ENCODE measurements around the gene LAMA2. TPM values are rescaled to one million over a fixed set of nuclear protein-coding genes. Genes with fewer than 3 reads are reported as not detected.

LAMA2 gene
- total RNA-seq, 6 experiments from 2014 or later, result 2.9 to 12.1 (median 6.2) TPM

GRCh38 chr6:129253727-129254126 lies 370.8 kb downstream of the LAMA2 start:
- WGBS (ENCODE audit: insufficient coverage, low coverage, low lambda C conversion rate, missing lambda C conversion rate), result 63% methylated on average over 6 of the region's 6 CpGs
- TF ChIP-seq CTCF (IDR thresholded peaks at IDR 0.05), result no peak
- TF ChIP-seq POLR2A (IDR thresholded peaks at IDR 0.05), result no peak
- DNase-seq (no peak), ATAC-seq (no peak)
- H3K9me3 ChIP-seq, result no peaks in the 10 kb centered on the region
- H3K4me3 ChIP-seq, result no peak overlapping the region
- H3K27ac ChIP-seq, result no peak overlapping the region
- no peaks in the 10 kb centered on the region for H3K27me3 ChIP-seq
- H3K36me3 ChIP-seq, result no peaks in the 10 kb centered on the region
- intact Hi-C loops (cut with DNase I), result no loop called here
- H3K4me1 ChIP-seq, result no peaks in the 10 kb centered on the region

- Histone ChIP-seq H3K4me1 (no peaks in the 10 kb centered on the region), H3K36me3 (no peaks in the 10 kb centered on the region), H3K27me3 (no peaks in the 10 kb centered on the region), H3K4me3 (no peak overlapping the region), H3K27ac (no peak overlapping the region), H3K9me3 (no peaks in the 10 kb centered on the region)
- DNase-seq, result no peak
- TF ChIP-seq POLR2A (IDR thresholded peaks at IDR 0.05) (no peak), CTCF (IDR thresholded peaks at IDR 0.05) (no peak)
- no peak for ATAC-seq
- intact Hi-C loops (cut with DNase I), result no loop called here
Observed at GRCh38 chr6:129257196-129257595, 374.3 kb downstream of the LAMA2 start.

GRCh38 chr6:129262661-129263060 lies 379.7 kb downstream of the LAMA2 start:
- intact Hi-C loops (cut with DNase I), result no loop called here
- H3K4me1 ChIP-seq, result no peaks in the 10 kb centered on the region
- no peak overlapping the region for H3K4me3 ChIP-seq
- H3K27ac ChIP-seq, result no peak overlapping the region
- DNase-seq, result no peak
- no peaks in the 10 kb centered on the region for H3K36me3 ChIP-seq
- no peaks in the 10 kb centered on the region for H3K27me3 ChIP-seq
- WGBS (ENCODE audit: insufficient coverage, low coverage, low lambda C conversion rate, missing lambda C conversion rate), result 43% methylated on average over 1 of the region's 1 CpG
- TF ChIP-seq POLR2A (IDR thresholded peaks at IDR 0.05), result no peak
- TF ChIP-seq CTCF (IDR thresholded peaks at IDR 0.05), result no peak
- no peak for ATAC-seq
- H3K9me3 ChIP-seq, result no peaks in the 10 kb centered on the region

GRCh38 chr6:129263176-129263575 lies 380.2 kb downstream of the LAMA2 start:
- no peaks in the 10 kb centered on the region for H3K4me1 ChIP-seq
- no peak overlapping the region for H3K27ac ChIP-seq
- H3K27me3 ChIP-seq, result no peaks in the 10 kb centered on the region
- H3K4me3 ChIP-seq, result no peak overlapping the region
- H3K9me3 ChIP-seq, result no peaks in the 10 kb centered on the region
- ATAC-seq, result no peak
- intact Hi-C loops (cut with DNase I), result no loop called here
- TF ChIP-seq CTCF (IDR thresholded peaks at IDR 0.05) (no peak), POLR2A (IDR thresholded peaks at IDR 0.05) (no peak)
- no peak for DNase-seq
- no peaks in the 10 kb centered on the region for H3K36me3 ChIP-seq
- WGBS (ENCODE audit: insufficient coverage, low coverage, low lambda C conversion rate, missing lambda C conversion rate), result 43% methylated on average over 8 of the region's 8 CpGs

GRCh38 chr6:129264480-129265045 lies 381.6 kb downstream of the LAMA2 start:
- Histone ChIP-seq H3K27ac (no peak overlapping the region), H3K36me3 (no peaks in the 10 kb centered on the region), H3K9me3 (no peaks in the 10 kb centered on the region), H3K4me3 (no peak overlapping the region), H3K4me1 (no peaks in the 10 kb centered on the region), H3K27me3 (no peaks in the 10 kb centered on the region)
- TF ChIP-seq POLR2A (IDR thresholded peaks at IDR 0.05), result no peak
- no peak for TF ChIP-seq CTCF (IDR thresholded peaks at IDR 0.05)
- intact Hi-C loops (cut with DNase I), result no loop called here
- DNase-seq, result no peak
- no peak for ATAC-seq
- 25% methylated on average over 3 of the region's 3 CpGs for WGBS (ENCODE audit: insufficient coverage, low coverage, low lambda C conversion rate, missing lambda C conversion rate)

Data from right lobe of liver (tissue), 6 donors.